OCI-LY3 (cell line): ENCODE data around the gene SUSD1.

Experiments used
- H2AFZ ChIP-seq: fragments of 200-600, 300-600 bp; shearing (Covaris generic); 2 replicates; pipeline ENCODE4 v1.6.0; 2014; ENCODE audit warnings: antibody characterized with exemption, low read depth, low read length
- H3K27ac ChIP-seq: fragments of 200-600, 300-600 bp; sonication (generic); 2 replicates; pipeline ENCODE4 v1.5.1; 2014; ENCODE audit warnings: mild to moderate bottlenecking, low read length, moderate library complexity, mixed read lengths
- H3K27me3 ChIP-seq: fragments of 200-600, 300-600 bp; sonication (generic); 2 replicates; pipeline ENCODE4 v1.6.1; 2014; ENCODE audit warnings: low read depth, low read length, mixed read lengths
- H3K36me3 ChIP-seq: fragments of 200-600, 300-600 bp; sonication (generic); replicated peaks from 2 replicates; pipeline ENCODE3; 2014; ENCODE audit warnings: low read depth, low read length, mixed read lengths
- H3K4me1 ChIP-seq: fragments of 300-600, 200-600 bp; sonication (generic); 2 replicates; pipeline ENCODE4 v1.6.1; 2014; ENCODE audit warnings: low read length, mixed read lengths
- H3K4me2 ChIP-seq: fragments of 200-600, 300-600 bp; sonication (generic); 2 replicates; pipeline ENCODE4 v1.6.1; 2014; ENCODE audit warnings: low read length, mixed read lengths
- H3K4me3 ChIP-seq: fragments of 300-600, 200-600 bp; sonication (generic); 2 replicates; pipeline ENCODE4 v1.5.1; 2014; ENCODE audit warnings: antibody characterized with exemption, mild to moderate bottlenecking, low read length, moderate library complexity
- H3K79me2 ChIP-seq: fragments of 300-600, 200-600 bp; shearing (Covaris generic); 2 replicates; pipeline ENCODE4 v1.6.1; 2014; ENCODE audit warnings: mild to moderate bottlenecking, low read length, mixed read lengths
- H3K9ac ChIP-seq: fragments of 300-600, 200-600 bp; shearing (Covaris generic); 2 replicates; pipeline ENCODE4 v1.6.0; 2014; ENCODE audit warnings: mild to moderate bottlenecking, low read length, moderate library complexity
- H3K9me3 ChIP-seq: fragments of 200-600, 300-600 bp; shearing (Covaris generic); 2 replicates; pipeline ENCODE4 v1.6.1; 2014; ENCODE audit warnings: low read length, mixed read lengths; ENCODE audit not compliant: insufficient read depth
- H4K20me1 ChIP-seq: fragments of 200-600, 300-600 bp; sonication (generic); 2 replicates; pipeline ENCODE4 v1.6.1; 2016; ENCODE audit warnings: low read length, mixed read lengths; ENCODE audit not compliant: insufficient read depth
- EZH2phosphoT487 ChIP-seq: fragments of 200-600 bp; shearing (Covaris generic); IDR thresholded peaks from 2 replicates; pipeline ENCODE4 v1.6.1; 2018; ENCODE audit warnings: antibody characterized with exemption, mixed run types, low read depth
- TF ChIP-seq, protein P1 (sequence below): fragments of 200-600, 300-600 bp; sonication (generic); IDR thresholded peaks from 2 replicates; pipeline ENCODE4 v1.5.1; 2014; ENCODE audit warnings: antibody characterized with exemption, low read length, low read depth

The SUSD1 gene

GRCh38 chr9:112064871-112065270 is 110.2 kb downstream of the SUSD1 start:
- Histone ChIP-seq H3K4me1 (peaks cover 41% of the 10 kb centered on the region), H3K4me2 (no peak overlapping the region), H3K9me3 (no peaks in the 10 kb centered on the region), H3K9ac (no peak overlapping the region), H3K36me3 (no peaks in the 10 kb centered on the region), H4K20me1 (no peaks in the 10 kb centered on the region), H3K27me3 (no peaks in the 10 kb centered on the region), H3K4me3 (no peak overlapping the region), H2AFZ (no peak overlapping the region), H3K79me2 (no peaks in the 10 kb centered on the region), H3K27ac (no peak overlapping the region)
- no peak for TF ChIP-seq EZH2phosphoT487
- TF ChIP-seq, protein P1, sequence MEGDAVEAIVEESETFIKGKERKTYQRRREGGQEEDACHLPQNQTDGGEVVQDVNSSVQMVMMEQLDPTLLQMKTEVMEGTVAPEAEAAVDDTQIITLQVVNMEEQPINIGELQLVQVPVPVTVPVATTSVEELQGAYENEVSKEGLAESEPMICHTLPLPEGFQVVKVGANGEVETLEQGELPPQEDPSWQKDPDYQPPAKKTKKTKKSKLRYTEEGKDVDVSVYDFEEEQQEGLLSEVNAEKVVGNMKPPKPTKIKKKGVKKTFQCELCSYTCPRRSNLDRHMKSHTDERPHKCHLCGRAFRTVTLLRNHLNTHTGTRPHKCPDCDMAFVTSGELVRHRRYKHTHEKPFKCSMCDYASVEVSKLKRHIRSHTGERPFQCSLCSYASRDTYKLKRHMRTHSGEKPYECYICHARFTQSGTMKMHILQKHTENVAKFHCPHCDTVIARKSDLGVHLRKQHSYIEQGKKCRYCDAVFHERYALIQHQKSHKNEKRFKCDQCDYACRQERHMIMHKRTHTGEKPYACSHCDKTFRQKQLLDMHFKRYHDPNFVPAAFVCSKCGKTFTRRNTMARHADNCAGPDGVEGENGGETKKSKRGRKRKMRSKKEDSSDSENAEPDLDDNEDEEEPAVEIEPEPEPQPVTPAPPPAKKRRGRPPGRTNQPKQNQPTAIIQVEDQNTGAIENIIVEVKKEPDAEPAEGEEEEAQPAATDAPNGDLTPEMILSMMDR = no peak

GRCh38 chr9:112063586-112063985 is 111.5 kb downstream of the SUSD1 start:
- no peaks in the 10 kb centered on the region for H3K27me3 ChIP-seq
- H3K9ac ChIP-seq = no peak overlapping the region
- no peak overlapping the region for H3K27ac ChIP-seq
- no peak for TF ChIP-seq EZH2phosphoT487
- TF ChIP-seq, protein P1 = no peak
- no peak overlapping the region for H3K4me2 ChIP-seq
- no peaks in the 10 kb centered on the region for H3K9me3 ChIP-seq
- H3K4me3 ChIP-seq = no peak overlapping the region
- no peaks in the 10 kb centered on the region for H3K79me2 ChIP-seq
- H4K20me1 ChIP-seq = no peaks in the 10 kb centered on the region
- H2AFZ ChIP-seq = no peak overlapping the region
- H3K4me1 ChIP-seq = peaks cover 42% of the 10 kb centered on the region
- peaks cover under 1% of the 10 kb centered on the region for H3K36me3 ChIP-seq

GRCh38 chr9:112063151-112063550 is 111.9 kb downstream of the SUSD1 start:
- no peak overlapping the region for H3K4me3 ChIP-seq
- H3K4me1 ChIP-seq = peaks cover 43% of the 10 kb centered on the region
- H3K9ac ChIP-seq = no peak overlapping the region
- no peaks in the 10 kb centered on the region for H3K79me2 ChIP-seq
- no peak overlapping the region for H2AFZ ChIP-seq
- no peaks in the 10 kb centered on the region for H3K27me3 ChIP-seq
- no peaks in the 10 kb centered on the region for H3K9me3 ChIP-seq
- no peak overlapping the region for H3K4me2 ChIP-seq
- TF ChIP-seq EZH2phosphoT487 = no peak
- TF ChIP-seq, protein P1 = no peak
- no peak overlapping the region for H3K27ac ChIP-seq
- H4K20me1 ChIP-seq = no peaks in the 10 kb centered on the region
- H3K36me3 ChIP-seq = peaks cover 4% of the 10 kb centered on the region

GRCh38 chr9:112061152-112061740 is 113.9 kb downstream of the SUSD1 start:
- no peaks in the 10 kb centered on the region for H3K9me3 ChIP-seq
- peak overlapping the region; percentile 84 for H3K27ac ChIP-seq
- H3K9ac ChIP-seq = peak overlapping the region; percentile 38; the same call in 1 of the 2 replicates
- H3K27me3 ChIP-seq = no peaks in the 10 kb centered on the region
- H3K4me1 ChIP-seq = peaks cover 58% of the 10 kb centered on the region
- H3K79me2 ChIP-seq = no peaks in the 10 kb centered on the region
- TF ChIP-seq, protein P1 = no peak
- TF ChIP-seq EZH2phosphoT487 = no peak
- no peak overlapping the region for H3K4me3 ChIP-seq
- H3K36me3 ChIP-seq = peaks cover 4% of the 10 kb centered on the region
- H3K4me2 ChIP-seq = peak overlapping the region; percentile 35
- H4K20me1 ChIP-seq = no peaks in the 10 kb centered on the region
- no peak overlapping the region for H2AFZ ChIP-seq
